Measurements from ENCODE around the gene CSTPP1.

DNA sequence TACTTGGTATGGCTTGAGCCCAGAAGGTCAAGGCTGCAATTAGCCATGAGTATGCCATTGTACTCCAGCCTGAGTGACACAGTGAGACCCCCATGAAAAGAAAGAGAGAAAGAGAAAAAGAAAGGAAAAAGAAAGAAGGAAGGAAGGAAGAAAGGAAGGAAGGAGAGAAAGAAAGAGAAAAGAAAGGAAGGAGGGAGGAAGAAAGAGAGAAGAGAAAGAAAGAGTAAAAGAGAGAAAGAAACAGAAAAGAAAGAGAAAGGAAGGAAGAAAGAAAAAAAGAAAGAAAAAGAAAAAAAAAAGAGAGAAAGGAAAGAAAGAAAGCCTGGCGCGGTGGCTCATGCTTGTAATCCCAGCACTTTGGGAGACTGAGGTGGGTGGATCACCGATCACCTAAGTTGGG lies 77.5 kb downstream of the CSTPP1 start:
- TF ChIP-seq, protein P1, sequence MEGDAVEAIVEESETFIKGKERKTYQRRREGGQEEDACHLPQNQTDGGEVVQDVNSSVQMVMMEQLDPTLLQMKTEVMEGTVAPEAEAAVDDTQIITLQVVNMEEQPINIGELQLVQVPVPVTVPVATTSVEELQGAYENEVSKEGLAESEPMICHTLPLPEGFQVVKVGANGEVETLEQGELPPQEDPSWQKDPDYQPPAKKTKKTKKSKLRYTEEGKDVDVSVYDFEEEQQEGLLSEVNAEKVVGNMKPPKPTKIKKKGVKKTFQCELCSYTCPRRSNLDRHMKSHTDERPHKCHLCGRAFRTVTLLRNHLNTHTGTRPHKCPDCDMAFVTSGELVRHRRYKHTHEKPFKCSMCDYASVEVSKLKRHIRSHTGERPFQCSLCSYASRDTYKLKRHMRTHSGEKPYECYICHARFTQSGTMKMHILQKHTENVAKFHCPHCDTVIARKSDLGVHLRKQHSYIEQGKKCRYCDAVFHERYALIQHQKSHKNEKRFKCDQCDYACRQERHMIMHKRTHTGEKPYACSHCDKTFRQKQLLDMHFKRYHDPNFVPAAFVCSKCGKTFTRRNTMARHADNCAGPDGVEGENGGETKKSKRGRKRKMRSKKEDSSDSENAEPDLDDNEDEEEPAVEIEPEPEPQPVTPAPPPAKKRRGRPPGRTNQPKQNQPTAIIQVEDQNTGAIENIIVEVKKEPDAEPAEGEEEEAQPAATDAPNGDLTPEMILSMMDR (IDR thresholded peaks at IDR 0.05): no peak
- no peak for TF ChIP-seq EZH2 (IDR thresholded peaks at IDR 0.05)
